Skin of body (tissue), 2 donors: ENCODE results near the gene COL21A1. TPM values are rescaled to one million over a fixed set of nuclear protein-coding genes. Genes with fewer than 3 reads are reported as not detected.

Experiments used
- DNase-seq: peaks from one replicate; lab custom pipeline; 2025; lab: John Stamatoyannopoulos, UW
- total RNA-seq: library from RNA; depleted of rRNA; stranded (reverse); fragments of >200 nt; gene quantifications from one replicate; pipeline ENCODE4 v1.2.3, GENCODE V29; 2014

COL21A1 gene
- total RNA-seq, 1 donor from 2014 or later: 79.8 TPM

- DNase-seq: no peak
Measured at GRCh38 chr6:56109149-56109548, 138.2 kb downstream of the COL21A1 start.

- no peak for DNase-seq
Measured at GRCh38 chr6:56106231-56106630, 141.1 kb downstream of the COL21A1 start.

- DNase-seq: no peak
Measured at GRCh38 chr6:56104591-56104990, 142.8 kb downstream of the COL21A1 start.

- no peak for DNase-seq
Measured at GRCh38 chr6:56102216-56102615, 145.2 kb downstream of the COL21A1 start.

- peak; percentile 42 for DNase-seq
Measured at GRCh38 chr6:56101141-56101553, 146.2 kb downstream of the COL21A1 start.

GRCh38 chr6:56096946-56097621 lies 150.3 kb downstream of the COL21A1 start:
- peak; percentile 56 for DNase-seq

GRCh38 chr6:56096541-56096940 lies 150.8 kb downstream of the COL21A1 start:
- peak; percentile 75 for DNase-seq

GRCh38 chr6:56093776-56094175 lies 153.6 kb downstream of the COL21A1 start:
- DNase-seq: no peak

- DNase-seq: peak; percentile 67
Measured at GRCh38 chr6:56091159-56091869, 156.1 kb downstream of the COL21A1 start.

GRCh38 chr6:56088641-56089040 lies 158.7 kb downstream of the COL21A1 start:
- no peak for DNase-seq

GRCh38 chr6:56087421-56087820 lies 160.0 kb downstream of the COL21A1 start:
- DNase-seq: no peak

- DNase-seq: no peak
Measured at GRCh38 chr6:56079751-56080540, 167.4 kb downstream of the COL21A1 start.

GRCh38 chr6:56076033-56076432 lies 171.3 kb downstream of the COL21A1 start:
- no peak for DNase-seq

GRCh38 chr6:56073761-56074160 lies 173.6 kb downstream of the COL21A1 start:
- DNase-seq: no peak

- no peak for DNase-seq
Measured at GRCh38 chr6:56073315-56073714, 174.1 kb downstream of the COL21A1 start.

- DNase-seq: no peak
Measured at GRCh38 chr6:56072856-56073255, 174.5 kb downstream of the COL21A1 start.

- DNase-seq: no peak
Measured at GRCh38 chr6:56065408-56065807, 182.0 kb downstream of the COL21A1 start.

- no peak for DNase-seq
Measured at GRCh38 chr6:56062836-56063235, 184.5 kb downstream of the COL21A1 start.

GRCh38 chr6:56058636-56059035 lies 188.7 kb downstream of the COL21A1 start:
- no peak for DNase-seq

GRCh38 chr6:56055081-56055704 lies 192.2 kb downstream of the COL21A1 start:
- no peak for DNase-seq

- no peak for DNase-seq
Measured at GRCh38 chr6:56051202-56051598, 196.2 kb downstream of the COL21A1 start.
